NCI-H2196 treated with DMSO at 0.1 percent for 48 hours (cell line): ENCODE measurements around the gene PTPRN2.
"Not testable (repeated sequence)": the region's sequence is repeated elsewhere in the genome, so short reads cannot be mapped to it uniquely, and the experiment has no call there.

Experiments used
- DNase-seq: peaks from one replicate; lab custom pipeline; 2025; ENCODE audit not compliant: unreplicated experiment; lab: John Stamatoyannopoulos, UW

The PTPRN2 gene

GRCh38 chr7:158519633-158520174 is 67.9 kb downstream of the PTPRN2 start:
- no peak for DNase-seq

- DNase-seq, result no peak
Observed at GRCh38 chr7:158518980-158519632, 68.5 kb downstream of the PTPRN2 start.

- no peak for DNase-seq
Observed at GRCh38 chr7:158517571-158517970, 70.1 kb downstream of the PTPRN2 start.

- no peak for DNase-seq
Observed at GRCh38 chr7:158517072-158517471, 70.6 kb downstream of the PTPRN2 start.

- no peak for DNase-seq
Observed at GRCh38 chr7:158516524-158516923, 71.1 kb downstream of the PTPRN2 start.

GRCh38 chr7:158512869-158513268 is 74.8 kb downstream of the PTPRN2 start:
- DNase-seq, result no peak

GRCh38 chr7:158512042-158512441 is 75.6 kb downstream of the PTPRN2 start:
- no peak for DNase-seq

GRCh38 chr7:158508802-158509385 is 78.7 kb downstream of the PTPRN2 start:
- DNase-seq, result no peak

- DNase-seq, result not testable (repeated sequence)
Observed at GRCh38 chr7:158508321-158508720, 79.3 kb downstream of the PTPRN2 start.

- no peak for DNase-seq
Observed at GRCh38 chr7:158507917-158508316, 79.7 kb downstream of the PTPRN2 start.

- DNase-seq, result not testable (repeated sequence)
Observed at GRCh38 chr7:158507175-158507574, 80.4 kb downstream of the PTPRN2 start.

- DNase-seq, result no peak
Observed at GRCh38 chr7:158506626-158507025, 81.0 kb downstream of the PTPRN2 start.

- DNase-seq, result no peak
Observed at GRCh38 chr7:158505683-158506082, 81.9 kb downstream of the PTPRN2 start.

GRCh38 chr7:158502068-158502750 is 85.4 kb downstream of the PTPRN2 start:
- DNase-seq, result no peak

GRCh38 chr7:158501393-158502067 is 86.1 kb downstream of the PTPRN2 start:
- no peak for DNase-seq

- DNase-seq, result no peak
Observed at GRCh38 chr7:158500651-158501052, 87.0 kb downstream of the PTPRN2 start.

GRCh38 chr7:158499082-158499455 is 88.6 kb downstream of the PTPRN2 start:
- no peak for DNase-seq

- DNase-seq, result no peak
Observed at GRCh38 chr7:158498443-158499081, 89.1 kb downstream of the PTPRN2 start.

- DNase-seq, result no peak
Observed at GRCh38 chr7:158497627-158498026, 90.0 kb downstream of the PTPRN2 start.

GRCh38 chr7:158495786-158496185 is 91.8 kb downstream of the PTPRN2 start:
- no peak for DNase-seq

GRCh38 chr7:158495216-158495615 is 92.4 kb downstream of the PTPRN2 start:
- no peak for DNase-seq
